K562 (cell line): Measurements from ENCODE around the gene ZFP92. TPM values are rescaled to one million over a fixed set of nuclear protein-coding genes. Genes with fewer than 3 reads are reported as not detected.

Experiments
- ATAC-seq: fragments of 200-7000 bp; cut with Tn5 transposase; 3 replicates; pipeline ENCODE4 v1.9.1; 2020; ENCODE audit warnings: moderate library complexity
- Bru-seq: library from RNA; stranded (reverse); fragments of 400-500 nt; gene quantifications from one replicate; lab custom pipeline; 2021; lab: Mats Ljungman, UMichigan
- BruChase-seq, 2 experiments: library from RNA; stranded (reverse); fragments of 400-500 nt; gene quantifications; one replicate each; lab custom pipeline; 2021; lab: Mats Ljungman, UMichigan
- BruUV-seq: library from RNA; stranded (reverse); fragments of 400-500 nt; replicated peaks from 2 replicates; lab custom pipeline; 2021; lab: Mats Ljungman, UMichigan
- CTCF ChIA-PET: fragments of 300-600 bp; formaldehyde crosslinking; extraction: SDS; loops from one replicate; lab custom pipeline; 2021; ENCODE audit warnings: low intra/inter-chr PET ratio; lab: Yijun Ruan, JAX
- POLR2A ChIA-PET: fragments of 300-600, 350-650 bp; sonication (Branson Sonifier 250); formaldehyde crosslinking; extraction: SDS; loops from one replicate; lab custom pipeline; 2021; ENCODE audit warnings: antibody characterized with exemption, inconsistent platforms; lab: Yijun Ruan, JAX
- DNase-seq, 4 experiments: peaks; one replicate each; pipeline versions ENCODE4 v3.0.0 to v3.0.0-alpha.2; 2011 to 2018; ENCODE audit warnings: low spot score in 3 of 4, mixed read lengths in 3 of 4; ENCODE audit errors: extremely low read depth in 1 of 4
- FAIRE-seq: peaks from 2 replicates; lab custom pipeline; 2011; peaks lifted over from hg19 to GRCh38; lab: Jason Lieb, UNC
- H2AFZ ChIP-seq: 2 replicates; pipeline ENCODE4 v1.6.0; 2011; ENCODE audit warnings: low read depth, low read length, control low read depth, inconsistent platforms
- H3K27ac ChIP-seq: fragments of 200-600 bp; 3 replicates; pipeline ENCODE4 v1.8.0; 2011; ENCODE audit warnings: low read depth, mild to moderate bottlenecking, control low read depth, inconsistent platforms, low read length, moderate library complexity, mixed read lengths; ENCODE audit errors: extremely low read depth
- H3K27me3 ChIP-seq, 2 experiments: fragments of 300-600 bp in 1 of 2; 2 replicates in 1 of 2; 3 replicates in 1 of 2; pipeline versions ENCODE4 v1.6.0 to v1.8.0; 2011; ENCODE audit warnings: inconsistent platforms in 2 of 2, low read length in 2 of 2, mild to moderate bottlenecking in 1 of 2, mixed read lengths in 1 of 2, moderate library complexity in 1 of 2; ENCODE audit not compliant: control insufficient read depth in 2 of 2, insufficient read depth in 2 of 2
- H3K36me3 ChIP-seq: fragments of 300-600 bp; 3 replicates; pipeline ENCODE4 v1.8.0; 2011; ENCODE audit warnings: mild to moderate bottlenecking, low read length, inconsistent platforms; ENCODE audit not compliant: control insufficient read depth, insufficient read depth
- H3K4me1 ChIP-seq, 2 experiments: fragments of 200-600 bp in 1 of 2; replicated peaks in 1 of 2; 2 replicates in 1 of 2; 3 replicates in 1 of 2; pipeline versions ENCODE4 v1.5.1 to v1.8.0; 2011; ENCODE audit warnings: inconsistent platforms in 2 of 2, low read length in 2 of 2, mild to moderate bottlenecking in 1 of 2, mixed read lengths in 1 of 2, moderate library complexity in 1 of 2; ENCODE audit not compliant: control insufficient read depth in 2 of 2, insufficient read depth in 2 of 2
- H3K4me2 ChIP-seq: 2 replicates; pipeline ENCODE4 v1.6.1; 2011; ENCODE audit warnings: low read length, control low read depth, inconsistent platforms, mixed read lengths; ENCODE audit not compliant: insufficient read depth
- H3K4me3 ChIP-seq: fragments of 200-600 bp; sonication (generic), shearing (Covaris generic); 2 replicates; pipeline ENCODE4 v1.5.1; 2016; ENCODE audit warnings: control low read depth, inconsistent platforms
- H3K79me2 ChIP-seq: fragments of 200-600 bp; 3 replicates; pipeline ENCODE4 v1.8.0; 2011; ENCODE audit warnings: low read length, inconsistent platforms; ENCODE audit not compliant: control insufficient read depth, insufficient read depth
- H3K9ac ChIP-seq, 2 experiments: 2 replicates each; pipeline versions ENCODE4 v1.6.0 to v1.6.1; 2011; ENCODE audit warnings: low read depth in 2 of 2, low read length in 2 of 2, control low read depth in 1 of 2, inconsistent platforms in 1 of 2, mild to moderate bottlenecking in 1 of 2, mixed read lengths in 1 of 2; ENCODE audit not compliant: insufficient read depth in 1 of 2
- H3K9me1 ChIP-seq: one replicate; pipeline ENCODE4 v1.6.0; 2011; ENCODE audit warnings: inconsistent platforms, mild to moderate bottlenecking, low read length, moderate library complexity; ENCODE audit not compliant: control insufficient read depth, insufficient read depth
- H3K9me3 ChIP-seq: replicated peaks from 2 replicates; pipeline ENCODE4 v1.5.1; 2011; ENCODE audit warnings: low read depth, low read length, inconsistent platforms; ENCODE audit not compliant: control insufficient read depth, insufficient read depth
- H4K20me1 ChIP-seq: replicated peaks from 2 replicates; pipeline ENCODE4 v1.6.1; 2011; ENCODE audit warnings: low read length, inconsistent platforms, mixed read lengths; ENCODE audit not compliant: control insufficient read depth, insufficient read depth
- CBX1 ChIP-seq: sonication (generic); IDR thresholded peaks from 2 replicates; pipeline ENCODE4 v1.6.1; 2016; ENCODE audit warnings: antibody characterized with exemption, low read depth, mild to moderate bottlenecking
- HDAC3 ChIP-seq: fragments of 450-650 bp; IDR thresholded peaks from 2 replicates; pipeline ENCODE4 v1.6.1; 2018; ENCODE audit warnings: borderline replicate concordance, mild to moderate bottlenecking, moderate library complexity; ENCODE audit not compliant: partially characterized antibody
- MAZ ChIP-seq, 2 experiments: fragments of 450-650 bp in 1 of 2; sonication (generic) in 1 of 2; formaldehyde crosslinking; IDR thresholded peaks in 1 of 2; conservative IDR thresholded peaks in 1 of 2; 2 replicates each; pipeline versions ENCODE4 v1.4.0 to v1.5.0; 2020; ENCODE audit warnings: mild to moderate bottlenecking in 1 of 2, missing genetic modification reagents in 1 of 2
- MEIS2 ChIP-seq: fragments of 450-650 bp; IDR thresholded peaks from 2 replicates; pipeline ENCODE4 v1.6.1; 2014; ENCODE audit warnings: mild to moderate bottlenecking; ENCODE audit not compliant: partially characterized antibody
- NR2F6 ChIP-seq: fragments of 450-650 bp; formaldehyde crosslinking; IDR thresholded peaks from 2 replicates; pipeline ENCODE4 v1.4.0; 2020; ENCODE audit warnings: mild to moderate bottlenecking
- POLR2A ChIP-seq: fragments of 450-650 bp; conservative IDR thresholded peaks from 2 replicates; pipeline ENCODE4 v1.6.1; 2016
- PTBP1 ChIP-seq: fragments of 200-400 bp; formaldehyde crosslinking; IDR thresholded peaks from 2 replicates; pipeline ENCODE4 v1.6.1; 2017; ENCODE audit warnings: low read depth, low read length
- RBFOX2 ChIP-seq: fragments of 200-400 bp; formaldehyde crosslinking; IDR thresholded peaks from 2 replicates; pipeline ENCODE4 v1.6.1; 2017; ENCODE audit warnings: low read depth, mild to moderate bottlenecking, low read length, moderate library complexity
- SMARCE1 ChIP-seq: fragments of 450-650 bp; IDR thresholded peaks from 2 replicates; pipeline ENCODE4 v1.7.1; 2016; ENCODE audit warnings: mild to moderate bottlenecking
- ZFP30 ChIP-seq: fragments of 250-450 bp; sonication (Bioruptor Pico); IDR thresholded peaks from 2 replicates; pipeline ENCODE4 v1.8.0; 2022; ENCODE audit warnings: moderate library complexity, mild to moderate bottlenecking, inconsistent platforms, borderline replicate concordance
- ZFP36 ChIP-seq: fragments of 150-350 bp; IDR thresholded peaks from 2 replicates; pipeline ENCODE4 v1.6.1; 2018; ENCODE audit warnings: low read length, low read depth; ENCODE audit not compliant: partially characterized antibody
- ZNF12 ChIP-seq: sonication (generic); formaldehyde crosslinking; IDR thresholded peaks from 2 replicates; pipeline ENCODE4 v1.4.0; 2020; ENCODE audit warnings: mild to moderate bottlenecking, missing genetic modification reagents
- ZNF311 ChIP-seq: fragments of 250-450 bp; sonication (Bioruptor Pico); IDR thresholded peaks from 2 replicates; pipeline ENCODE4 v1.4.0; 2020; ENCODE audit warnings: mild to moderate bottlenecking, moderate library complexity
- ZNF324 ChIP-seq: fragments of 250-450 bp; sonication (Bioruptor Pico); IDR thresholded peaks from 2 replicates; pipeline ENCODE4 v1.4.0; 2020; ENCODE audit warnings: mild to moderate bottlenecking
- WGBS: fragments of 100-300 bp; shearing (Covaris generic); methylation state at CpG from one replicate; pipeline ENCODE4 v1.1.6; 2016; ENCODE audit warnings: low coverage, mixed read lengths; ENCODE audit not compliant: insufficient coverage; ENCODE audit errors: missing lambda C conversion rate; 5-methylcytosine and 5-hydroxymethylcytosine counted together
- in situ Hi-C: fragments of 300-500 bp; cut with MboI; formaldehyde crosslinking; loops from 4 replicates; pipeline ENCODE4 v1.15.0; 2018; ENCODE audit warnings: inconsistent platforms, mixed read lengths
- intact Hi-C: fragments of 100-400 bp; cut with micrococcal nuclease; formaldehyde crosslinking; loops from 2 replicates; pipeline ENCODE4 v1.14.2; 2022
- long read RNA-seq, 3 experiments: library from polyadenylated mRNA in 2 of 3; library from RNA in 1 of 3; unstranded in 2 of 3; stranded (forward) in 1 of 3; transcript quantifications; one replicate each; pipeline ENCODE4 v2.0.0, GENCODE V29; 2019 to 2022
- polyA minus RNA-seq, 3 experiments: library from RNA; depleted of rRNA, polyadenylated mRNA; stranded (reverse); fragments of >200 nt; gene quantifications; 2 replicates each; pipeline ENCODE4 v1.2.3, GENCODE V29; 2011
- polyA plus RNA-seq, 8 experiments: library from polyadenylated mRNA; depleted of rRNA in 4 of 8; stranded (reverse) in 5 of 8; unstranded in 3 of 8; fragments of >200 nt; fragmentation: Nextera tagmentation in 2 of 8; fragmentation: Illumina TruSeq in 1 of 8; extraction: Ambion mirVana in 2 of 8; extraction: Trizol in 1 of 8; gene quantifications; 2 replicates each; pipeline versions ENCODE4 v1.2.1 to v1.2.3, GENCODE V29; 2011 to 2014; ENCODE audit warnings: inconsistent platforms in 1 of 8, missing spikeins in 1 of 8
- total RNA-seq, 7 experiments: library from RNA; depleted of rRNA in 6 of 7; stranded (reverse); fragments of >200 nt in 6 of 7; fragmentation: Illumina TruSeq in 2 of 7; extraction: Trizol in 2 of 7; gene quantifications; 2 replicates each; pipeline versions ENCODE4 v1.2.1 to v1.2.3, GENCODE V29; 2011 to 2021; ENCODE audit warnings: low replicate concordance in 1 of 7
- TF ChIP-seq, protein P1 (sequence below): fragments of 250-450 bp; sonication (Bioruptor Pico); IDR thresholded peaks from 2 replicates; pipeline ENCODE4 v1.4.0; 2020; ENCODE audit warnings: mild to moderate bottlenecking, moderate library complexity

The ZFP92 gene, protein sequence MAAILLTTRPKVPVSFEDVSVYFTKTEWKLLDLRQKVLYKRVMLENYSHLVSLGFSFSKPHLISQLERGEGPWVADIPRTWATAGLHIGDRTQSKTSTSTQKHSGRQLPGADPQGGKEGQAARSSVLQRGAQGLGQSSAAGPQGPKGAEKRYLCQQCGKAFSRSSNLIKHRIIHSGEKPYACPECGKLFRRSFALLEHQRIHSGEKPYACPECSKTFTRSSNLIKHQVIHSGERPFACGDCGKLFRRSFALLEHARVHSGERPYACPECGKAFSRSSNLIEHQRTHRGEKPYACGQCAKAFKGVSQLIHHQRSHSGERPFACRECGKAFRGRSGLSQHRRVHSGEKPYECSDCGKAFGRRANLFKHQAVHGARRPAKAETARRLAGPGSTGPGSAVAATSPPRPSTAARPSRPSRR
- 3.0 and 4.1 TPM in 2 replicates for total RNA-seq (2011; cell fraction: chromatin; rRNA removed; ENCODE audit: low replicate concordance)
- 2.5 and 2.8 TPM in 2 replicates for total RNA-seq (2011; cell fraction: nucleolus; rRNA removed)
- 2.9 and 3.5 TPM in 2 replicates for total RNA-seq (2011; cell fraction: nucleoplasm; rRNA removed)
- total RNA-seq (2014; rRNA removed), result 2.0 and 2.9 TPM in 2 replicates
- total RNA-seq (2014; rRNA removed; fragmentation: Illumina TruSeq; extraction: Trizol), result 1.5 and 1.8 TPM in 2 replicates
- total RNA-seq (2015; rRNA removed; fragmentation: Illumina TruSeq; extraction: Trizol), result 2.6 and 2.7 TPM in 2 replicates
- 3.3 and 3.5 TPM in 2 replicates for total RNA-seq (2021)
- 0.98 and 1.2 TPM in 2 replicates for polyA plus RNA-seq (2011; rRNA removed)
- 1.0 and 1.2 TPM in 2 replicates for polyA plus RNA-seq (2011; cell fraction: cytosol; rRNA removed)
- polyA plus RNA-seq (2011; cell fraction: nucleus; rRNA removed), result 2.0 and 3.1 TPM in 2 replicates
- polyA plus RNA-seq (2012), result 2.7 and 3.3 TPM in 2 replicates
- 2.1 and 2.4 TPM in 2 replicates for polyA plus RNA-seq (2014; fragmentation: Illumina TruSeq; extraction: Trizol)
- under 1 TPM; 0.32 to 0.34 TPM for polyA plus RNA-seq (2014; fragmentation: Nextera tagmentation; extraction: Ambion mirVana)
- polyA plus RNA-seq (2014; rRNA removed), result 1.3 and 1.9 TPM in 2 replicates
- polyA minus RNA-seq (2011; rRNA and poly(A)+ RNA removed), result 1.4 TPM in 2 replicates
- 1.5 and 1.6 TPM in 2 replicates for polyA minus RNA-seq (2011; cell fraction: cytosol; rRNA and poly(A)+ RNA removed)
- polyA minus RNA-seq (2011; cell fraction: nucleus; rRNA and poly(A)+ RNA removed), result 0.94 and 1.7 TPM in 2 replicates
- Bru-seq, nascent RNA, result percentile 53 among the genes with signal in this experiment
- percentile 62 among the genes with signal in this experiment for BruChase-seq, experiment 1, labeled RNA remaining after a 2-hour chase
- BruChase-seq, experiment 2, labeled RNA remaining after a 6-hour chase, result percentile 66 among the genes with signal in this experiment
- long read RNA-seq, experiment 1, partial matches to known transcripts, result 0 of 6 reads
- long read RNA-seq, experiment 1, other reads (novel, unspliced or antisense), result 6 of 6 reads
- long read RNA-seq, experiment 2, partial matches to known transcripts, result 0 of 6 reads
- long read RNA-seq, experiment 2, other reads (novel, unspliced or antisense), result 6 of 6 reads
- long read RNA-seq, experiment 3, partial matches to known transcripts, result 0 of 1 reads
- long read RNA-seq, experiment 3, other reads (novel, unspliced or antisense), result 1 of 1 reads

DNA sequence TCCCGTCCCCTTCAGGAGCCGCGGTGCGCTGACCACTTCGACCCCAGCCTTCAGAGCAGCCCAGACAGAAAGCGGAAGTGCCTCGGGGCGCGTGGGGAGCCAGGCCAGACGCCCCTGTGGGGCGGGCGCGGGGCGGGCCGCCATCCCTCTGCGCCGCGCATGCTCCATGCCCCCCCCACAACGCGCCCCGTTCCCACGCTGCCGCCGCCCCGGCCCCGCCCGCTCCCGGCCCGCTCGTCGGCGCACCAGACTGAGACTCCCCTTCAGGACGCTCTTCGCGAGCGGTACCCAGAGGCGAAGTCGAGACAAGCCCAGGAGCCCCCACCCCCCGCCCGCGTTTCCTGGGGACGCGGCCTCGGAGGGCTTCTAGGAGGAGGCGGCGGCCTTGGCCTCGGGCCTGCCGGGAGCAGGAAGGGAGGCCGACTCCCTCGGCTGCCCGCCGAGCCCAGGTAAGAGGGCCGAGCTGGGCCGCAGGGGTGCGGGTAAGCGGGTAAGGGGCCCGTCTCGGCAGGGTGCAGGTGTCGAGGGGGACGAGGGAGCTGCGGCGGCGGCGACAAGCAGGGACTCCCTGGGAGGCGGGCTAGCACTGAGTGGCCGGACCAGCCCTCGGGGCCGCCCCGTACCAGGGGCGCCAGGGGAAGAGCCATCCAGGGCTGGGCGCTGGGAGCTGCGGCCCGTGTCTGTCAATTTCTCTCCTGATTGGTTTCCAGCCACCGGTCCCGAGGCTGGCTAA lies at the start of gene ZFP92:
Gene ZFP92 (plus strand): TSS at position 218 of the 733 bp plus-strand sequence. CDS start 6,851 bp downstream, outside the sequence.
- Histone ChIP-seq H4K20me1 (no peaks in the 10 kb centered on the region), H3K4me1 (peaks cover 17 to 64% of the 10 kb centered on the region in 2 experiments), H3K27ac (peak within 1 kb of the TSS; percentile 69; the same call in 2 of the 3 replicates), H2AFZ (peak within 1 kb of the TSS; percentile 93), H3K9me3 (no peaks in the 10 kb centered on the region), H3K4me2 (peak within 1 kb of the TSS; percentile 78), H3K27me3 (no peaks in the 10 kb centered on the region), H3K9ac (peak within 1 kb of the TSS; percentile 61 to 91; a peak in 3 of 4 replicates), H3K4me3 (peak within 1 kb of the TSS; percentile 61), H3K9me1 (no peaks in the 10 kb centered on the region), H3K79me2 (peaks cover 11% of the 10 kb centered on the region), H3K36me3 (no peaks in the 10 kb centered on the region)
- intact Hi-C loops (no loop called here), in situ Hi-C loops (no loop called here)
- DNase-seq, result peak; percentile 71 to 93 (median 90)
- ChIA-PET CTCF (no interaction called here), POLR2A (no interaction called here)
- peak; percentile 91 for ATAC-seq
- BruUV-seq, result no TSS peak
- whole genome bisulfite sequencing, result 4% methylated on average over 14 of the region's 75 CpGs
- FAIRE-seq, result no peak
- TF ChIP-seq, protein P1, sequence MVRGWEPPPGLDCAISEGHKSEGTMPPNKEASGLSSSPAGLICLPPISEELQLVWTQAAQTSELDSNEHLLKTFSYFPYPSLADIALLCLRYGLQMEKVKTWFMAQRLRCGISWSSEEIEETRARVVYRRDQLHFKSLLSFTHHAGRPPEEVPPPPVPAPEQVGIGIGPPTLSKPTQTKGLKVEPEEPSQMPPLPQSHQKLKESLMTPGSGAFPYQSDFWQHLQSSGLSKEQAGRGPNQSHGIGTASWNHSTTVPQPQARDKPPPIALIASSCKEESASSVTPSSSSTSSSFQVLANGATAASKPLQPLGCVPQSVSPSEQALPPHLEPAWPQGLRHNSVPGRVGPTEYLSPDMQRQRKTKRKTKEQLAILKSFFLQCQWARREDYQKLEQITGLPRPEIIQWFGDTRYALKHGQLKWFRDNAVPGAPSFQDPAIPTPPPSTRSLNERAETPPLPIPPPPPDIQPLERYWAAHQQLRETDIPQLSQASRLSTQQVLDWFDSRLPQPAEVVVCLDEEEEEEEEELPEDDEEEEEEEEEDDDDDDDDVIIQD (CRISPR knock-in tag), result no peak
- TF ChIP-seq ZFP30 (CRISPR knock-in tag), result no peak
- peak; percentile 28; the same call in 1 of the 2 replicates for TF ChIP-seq PTBP1
- peak; percentile 83; the same call in 1 of the 2 replicates for TF ChIP-seq CBX1
- no peak for TF ChIP-seq ZNF311 (CRISPR knock-in tag)
- peak; percentile 69 for TF ChIP-seq RBFOX2
- no peak for TF ChIP-seq SMARCE1
- no peak for TF ChIP-seq ZNF12 (CRISPR knock-in tag)
- no peak for TF ChIP-seq HDAC3
- no peak for TF ChIP-seq ZNF324
- no peak for TF ChIP-seq NR2F6 (CRISPR knock-in tag)
- peak; percentile 97 for TF ChIP-seq ZFP36
- peak; percentile 58; the same call in 1 of the 2 replicates for TF ChIP-seq POLR2A
- TF ChIP-seq MAZ (CRISPR knock-in tag; conservative IDR thresholded peaks at IDR 0.05 in 1 of 2, IDR thresholded peaks at IDR 0.05 in 1 of 2), result peak in 1 of 2 experiments; percentile 68; a peak in 2 of 4 replicates
- TF ChIP-seq MEIS2, result peak; percentile 14
